Ovary (tissue), 9 donors: ENCODE data around the gene FSTL1. TPM values are rescaled to one million over a fixed set of nuclear protein-coding genes. Genes with fewer than 3 reads are reported as not detected.

Experiments used
- DNase-seq, 5 donors: peaks; one replicate each; pipeline ENCODE4 v3.0.0-alpha.2; 2019 to 2020
- H3K27ac ChIP-seq, 2 donors: fragments of 200-600 bp; one replicate each; pipeline versions ENCODE4 v1.5.1 to v1.8.0; 2019 to 2022
- H3K27me3 ChIP-seq: fragments of 200-600 bp; one replicate; pipeline ENCODE4 v1.8.0; 2022
- H3K36me3 ChIP-seq: fragments of 200-600 bp; sonication (generic); one replicate; pipeline ENCODE4 v1.5.1; 2019
- H3K4me1 ChIP-seq: one replicate; pipeline ENCODE4 v1.8.1; 2013; ENCODE audit warnings: mild to moderate bottlenecking, moderate library complexity; ENCODE audit not compliant: insufficient read depth
- H3K4me3 ChIP-seq: fragments of 200-600 bp; sonication (generic); one replicate; pipeline ENCODE4 v1.5.1; 2017
- H3K9me3 ChIP-seq, 2 donors: fragments of 200-600 bp in 1 of 2; sonication (generic) in 1 of 2; one replicate each; pipeline versions ENCODE4 v1.5.1 to v1.8.1; 2013 to 2019; ENCODE audit warnings: mild to moderate bottlenecking in 1 of 2, moderate library complexity in 1 of 2
- CTCF ChIP-seq, 3 donors: fragments of 450-650 bp in 2 of 3; fragments of 200-600 bp in 1 of 3; IDR thresholded peaks; one replicate each; pipeline versions ENCODE4 v1.5.1 to v1.8.0; 2016 to 2022; ENCODE audit warnings: antibody characterized with exemption in 3 of 3, mild to moderate bottlenecking in 1 of 3
- EP300 ChIP-seq: sonication (generic); formaldehyde crosslinking; IDR thresholded peaks from one replicate; pipeline ENCODE4 v1.6.1; 2017; ENCODE audit warnings: antibody characterized with exemption
- POLR2A ChIP-seq: fragments of 450-650 bp; IDR thresholded peaks from one replicate; pipeline ENCODE4 v1.6.1; 2017; ENCODE audit warnings: antibody characterized with exemption, mild to moderate bottlenecking, moderate library complexity
- WGBS, 3 donors: extraction: QIAGEN DNeasy Blood & Tissue Kit in 1 of 3; methylation state at CpG; one replicate each; pipeline versions ENCODE4 v1.1.5 to v1.1.7; 2013 to 2017; 5-methylcytosine and 5-hydroxymethylcytosine counted together
- intact Hi-C, 4 donors: fragments of 100-400 bp; cut with DNase I; formaldehyde crosslinking; loops; one replicate each; pipeline versions ENCODE4 v1.11.0 to v1.15.1; 2022 to 2023
- polyA plus RNA-seq, 2 donors: library from polyadenylated mRNA; stranded (reverse); fragments of 200-250 nt in 1 of 2; fragments of 350-450 nt in 1 of 2; fragmentation: Illumina TruSeq in 1 of 2; extraction: RNeasy Lipid Tissue Mini Kit (QIAGEN cat#74804) in 1 of 2; gene quantifications; one replicate each; pipeline ENCODE4 v1.2.3, GENCODE V29; 2013 to 2014
- total RNA-seq, 7 donors: library from RNA; depleted of rRNA in 2 of 7; stranded (reverse); fragments of >200 nt in 2 of 7; fragmentation: NEBNext Ultra II Directional in 3 of 7; extraction: Animal tissue kit (Norgen Biotek cat#: 25700) in 3 of 7; gene quantifications; one replicate each; pipeline versions ENCODE4 v1.1.0 to v1.2.4, GENCODE V29; 2016 to 2023
- donor health status: DM: no; HTN: no; CAD: no; lungs with moderate emphysema.
- donor health status: DM: no; HTN: no; CAD: no.
- donor health status: Bipolar disorder and iron deficiency.
- donor health status: DM: yes; HTN: yes; CAD: no.
- donor health status: DM: no; HTN: no; CAD: no.
- donor health status: DM: yes; HTN: yes; CAD: no.

FSTL1 gene
- total and polyA plus RNA-seq, 9 donors, result 98.0 to 357 (median 204) TPM

GRCh38 chr3:120488296-120488695 lies 37.5 kb upstream of the FSTL1 start:
- 85 to 96% (median 87%) methylated on average over 3 of the region's 3 CpGs for WGBS, 3 donors
- Histone ChIP-seq H3K9me3 (no peaks in the 10 kb centered on the region), H3K36me3 (no peaks in the 10 kb centered on the region), H3K4me3 (no peak overlapping the region), H3K27me3 (no peaks in the 10 kb centered on the region), H3K27ac (no peak overlapping the region), H3K4me1 (no peaks in the 10 kb centered on the region)
- DNase-seq, result no peak
- TF ChIP-seq CTCF (IDR thresholded peaks at IDR 0.05) (no peak), POLR2A (no peak), EP300 (no peak)
- intact Hi-C loops, result no loop called here

- no peak for TF ChIP-seq EP300
- DNase-seq, result peak in 1 of 5 donors; percentile 24
- intact Hi-C loops, result no loop called here
- H3K9me3 ChIP-seq, result no peaks in the 10 kb centered on the region
- H3K27me3 ChIP-seq, result no peaks in the 10 kb centered on the region
- H3K4me3 ChIP-seq, result no peak overlapping the region
- H3K4me1 ChIP-seq, result no peaks in the 10 kb centered on the region
- H3K27ac ChIP-seq, result no peak overlapping the region
- 13 to 26% (median 14%) methylated on average over 3 of the region's 3 CpGs for whole genome bisulfite sequencing, 3 donors
- no peaks in the 10 kb centered on the region for H3K36me3 ChIP-seq
Measured at GRCh38 chr3:120487191-120487650, 36.4 kb upstream of the FSTL1 start.

GRCh38 chr3:120481081-120481480 lies 30.3 kb upstream of the FSTL1 start:
- Histone ChIP-seq H3K4me3 (no peak overlapping the region), H3K9me3 (no peaks in the 10 kb centered on the region), H3K4me1 (no peaks in the 10 kb centered on the region), H3K27me3 (no peaks in the 10 kb centered on the region), H3K27ac (no peak overlapping the region), H3K36me3 (no peaks in the 10 kb centered on the region)
- intact Hi-C loops, result no loop called here
- WGBS, 3 donors, result 82 to 90% (median 86%) methylated on average over 2 of the region's 2 CpGs
- no peak for DNase-seq
- TF ChIP-seq EP300 (no peak), CTCF (IDR thresholded peaks at IDR 0.05) (no peak)

GRCh38 chr3:120477781-120478180 lies 27.0 kb upstream of the FSTL1 start:
- no peak overlapping the region for H3K4me3 ChIP-seq
- TF ChIP-seq EP300 (no peak), CTCF (IDR thresholded peaks at IDR 0.05) (no peak), POLR2A (no peak)
- H3K27me3 ChIP-seq, result no peaks in the 10 kb centered on the region
- no peaks in the 10 kb centered on the region for H3K9me3 ChIP-seq
- intact Hi-C loops, result no loop called here
- WGBS, 3 donors, result 50 to 62% (median 56%) methylated on average over 4 of the region's 4 CpGs
- H3K36me3 ChIP-seq, result no peaks in the 10 kb centered on the region
- H3K27ac ChIP-seq, result no peak overlapping the region
- no peaks in the 10 kb centered on the region for H3K4me1 ChIP-seq
- no peak for DNase-seq

GRCh38 chr3:120475722-120476377 lies 25.1 kb upstream of the FSTL1 start:
- Histone ChIP-seq H3K4me1 (no peaks in the 10 kb centered on the region), H3K36me3 (no peaks in the 10 kb centered on the region), H3K4me3 (no peak overlapping the region), H3K27ac (no peak overlapping the region), H3K27me3 (no peaks in the 10 kb centered on the region), H3K9me3 (no peaks in the 10 kb centered on the region)
- intact Hi-C loops, result no loop called here
- no peak for TF ChIP-seq CTCF (IDR thresholded peaks at IDR 0.05)
- no peak for TF ChIP-seq EP300
- WGBS, 3 donors, result 80 to 84% (median 82%) methylated on average over 6 of the region's 6 CpGs
- no peak for DNase-seq
